ENCODE results near the gene TXNRD1.

DNA sequence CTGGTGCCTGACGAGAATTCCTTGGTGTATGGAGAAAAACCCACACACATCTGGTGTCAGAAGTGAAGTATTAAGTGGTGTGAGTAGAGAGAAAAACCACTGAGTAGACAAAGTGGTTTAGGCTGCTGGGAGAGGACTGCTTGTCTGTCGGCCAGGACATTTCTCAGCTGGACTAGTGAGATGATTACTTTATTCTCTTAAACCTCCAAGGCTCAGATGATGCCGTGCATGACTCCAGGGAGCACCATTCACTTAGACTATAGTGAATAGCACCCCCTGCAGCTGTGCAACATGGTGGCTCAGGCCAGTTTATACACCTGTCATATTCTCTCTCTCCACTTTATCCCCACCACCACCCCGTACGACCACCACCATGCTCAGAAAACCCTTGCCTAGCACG, 49.1 kb upstream of the TXNRD1 start:
- TF ChIP-seq CTCF (IDR thresholded peaks at IDR 0.05) (no peak), POLR2A (IDR thresholded peaks at IDR 0.05; ENCODE audit: low read depth) (no peak)

All from esophagus muscularis mucosa (tissue), 3 donors.